DOHH2 (cell line): ENCODE measurements around the gene WNT3.

Experiments
- EZH2phosphoT487 ChIP-seq: fragments of 200-600 bp; sonication (generic); IDR thresholded peaks from 2 replicates; pipeline ENCODE4 v1.6.1; 2017; ENCODE audit warnings: borderline replicate concordance, mild to moderate bottlenecking, antibody characterized with exemption, low read length, moderate library complexity, mixed read lengths
- TF ChIP-seq, protein P1 (sequence below): fragments of 200-600 bp; sonication (generic); IDR thresholded peaks from one replicate; pipeline ENCODE4 v1.5.1; 2014; ENCODE audit warnings: antibody characterized with exemption, mild to moderate bottlenecking, low read depth, low read length; ENCODE audit not compliant: poor library complexity, severe bottlenecking

DNA sequence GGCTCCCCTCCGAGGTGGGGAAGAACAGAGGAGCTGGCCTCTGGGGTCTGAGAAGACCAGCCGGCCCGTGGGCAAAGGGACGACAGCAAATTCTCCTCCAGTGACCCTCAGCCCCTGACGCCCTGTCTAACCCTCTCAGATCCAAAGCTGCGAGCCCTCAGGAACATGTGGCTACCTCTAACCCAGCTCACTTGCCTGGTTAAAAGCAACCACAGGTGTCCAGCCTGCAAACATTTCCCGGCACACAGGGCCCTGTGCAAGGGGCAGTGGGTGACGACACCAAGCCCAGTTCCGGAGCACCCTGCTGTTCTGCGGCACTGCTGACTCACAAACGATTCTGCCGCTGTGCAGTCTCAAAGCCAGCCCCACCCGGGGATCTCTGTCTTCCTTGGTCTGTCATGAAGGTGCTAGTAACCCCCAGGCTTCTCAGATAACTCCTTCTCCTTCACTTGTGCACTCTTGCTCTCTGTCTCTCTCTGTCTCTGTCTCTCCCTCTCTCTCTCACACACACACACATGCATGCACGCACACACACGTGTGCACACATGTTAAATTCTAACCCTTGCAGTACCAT lies 23.0 kb downstream of the WNT3 start:
- TF ChIP-seq, protein P1, sequence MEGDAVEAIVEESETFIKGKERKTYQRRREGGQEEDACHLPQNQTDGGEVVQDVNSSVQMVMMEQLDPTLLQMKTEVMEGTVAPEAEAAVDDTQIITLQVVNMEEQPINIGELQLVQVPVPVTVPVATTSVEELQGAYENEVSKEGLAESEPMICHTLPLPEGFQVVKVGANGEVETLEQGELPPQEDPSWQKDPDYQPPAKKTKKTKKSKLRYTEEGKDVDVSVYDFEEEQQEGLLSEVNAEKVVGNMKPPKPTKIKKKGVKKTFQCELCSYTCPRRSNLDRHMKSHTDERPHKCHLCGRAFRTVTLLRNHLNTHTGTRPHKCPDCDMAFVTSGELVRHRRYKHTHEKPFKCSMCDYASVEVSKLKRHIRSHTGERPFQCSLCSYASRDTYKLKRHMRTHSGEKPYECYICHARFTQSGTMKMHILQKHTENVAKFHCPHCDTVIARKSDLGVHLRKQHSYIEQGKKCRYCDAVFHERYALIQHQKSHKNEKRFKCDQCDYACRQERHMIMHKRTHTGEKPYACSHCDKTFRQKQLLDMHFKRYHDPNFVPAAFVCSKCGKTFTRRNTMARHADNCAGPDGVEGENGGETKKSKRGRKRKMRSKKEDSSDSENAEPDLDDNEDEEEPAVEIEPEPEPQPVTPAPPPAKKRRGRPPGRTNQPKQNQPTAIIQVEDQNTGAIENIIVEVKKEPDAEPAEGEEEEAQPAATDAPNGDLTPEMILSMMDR: no peak
- TF ChIP-seq EZH2phosphoT487: no peak
